Coronary artery (tissue), 2 donors: ENCODE results near the gene FICD.
A peak's percentile ranks its signal among the peaks of the same experiment; 100 is the strongest.

Experiments used
- DNase-seq: peaks from one replicate; pipeline ENCODE4 v3.0.0-alpha.2; 2017; ENCODE audit warnings: low spot score
- H3K27ac ChIP-seq, 2 donors: fragments of 200-600 bp; sonication (generic); one replicate each; pipeline ENCODE4 v1.5.1; 2016 to 2019
- H3K4me3 ChIP-seq: fragments of 200-600 bp; sonication (generic); 2 replicates; pipeline ENCODE4 v1.5.1; 2016; ENCODE audit warnings: mild to moderate bottlenecking, moderate library complexity
- TF ChIP-seq, protein P1 (sequence below): fragments of 200-600 bp; sonication (generic); IDR thresholded peaks from one replicate; pipeline ENCODE4 v1.5.1; 2019; ENCODE audit warnings: antibody characterized with exemption

Gene FICD

DNA sequence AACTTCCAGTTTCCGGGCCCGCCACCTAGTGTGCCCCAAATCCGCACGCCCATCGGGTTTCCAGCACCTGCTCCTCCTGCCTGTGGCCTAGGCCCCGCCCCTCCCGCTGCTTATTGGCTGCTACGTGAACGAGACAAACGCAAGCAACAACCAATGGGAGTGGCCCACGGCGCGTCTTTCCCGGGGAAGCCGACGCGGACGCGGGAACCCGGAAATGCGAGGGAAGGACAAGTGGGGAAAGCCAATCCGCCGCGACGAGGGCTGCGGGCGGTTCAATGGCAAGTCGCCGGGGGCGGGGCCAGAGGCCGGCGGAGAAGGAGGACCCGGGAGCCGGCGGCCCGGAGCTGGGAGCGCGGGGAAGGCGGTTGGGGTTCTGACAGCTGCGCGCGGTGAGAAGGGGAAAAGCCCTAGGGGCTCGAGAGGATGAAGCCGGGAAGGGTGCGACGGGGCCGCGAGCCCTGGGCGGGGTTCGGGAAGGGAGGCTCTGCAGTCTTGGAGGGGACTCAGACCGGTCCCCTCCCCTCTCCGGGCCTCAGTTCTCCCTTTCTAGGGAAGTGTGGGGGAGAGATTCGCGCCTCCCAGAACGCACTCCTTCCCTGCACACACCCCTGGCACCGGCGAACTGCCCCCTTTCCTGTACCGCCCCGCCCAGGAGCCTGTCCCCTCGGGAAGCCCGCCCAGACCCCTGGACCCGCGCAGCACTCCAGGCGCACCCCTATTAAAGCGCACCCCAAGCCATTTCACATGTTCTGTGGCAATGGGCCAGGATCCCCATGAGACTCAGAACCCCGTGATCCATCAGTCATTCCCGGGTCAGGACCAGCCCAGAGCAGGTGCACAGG is at the start of gene FICD:
Gene FICD, plus strand, starts transcription at position 305 of the 842 bp plus-strand sequence. CDS start 1,696 bp downstream, outside the sequence.
- Histone ChIP-seq H3K27ac (peak within 1 kb of the TSS; percentile 60 to 78), H3K4me3 (peak within 1 kb of the TSS; percentile 75)
- TF ChIP-seq, protein P1, sequence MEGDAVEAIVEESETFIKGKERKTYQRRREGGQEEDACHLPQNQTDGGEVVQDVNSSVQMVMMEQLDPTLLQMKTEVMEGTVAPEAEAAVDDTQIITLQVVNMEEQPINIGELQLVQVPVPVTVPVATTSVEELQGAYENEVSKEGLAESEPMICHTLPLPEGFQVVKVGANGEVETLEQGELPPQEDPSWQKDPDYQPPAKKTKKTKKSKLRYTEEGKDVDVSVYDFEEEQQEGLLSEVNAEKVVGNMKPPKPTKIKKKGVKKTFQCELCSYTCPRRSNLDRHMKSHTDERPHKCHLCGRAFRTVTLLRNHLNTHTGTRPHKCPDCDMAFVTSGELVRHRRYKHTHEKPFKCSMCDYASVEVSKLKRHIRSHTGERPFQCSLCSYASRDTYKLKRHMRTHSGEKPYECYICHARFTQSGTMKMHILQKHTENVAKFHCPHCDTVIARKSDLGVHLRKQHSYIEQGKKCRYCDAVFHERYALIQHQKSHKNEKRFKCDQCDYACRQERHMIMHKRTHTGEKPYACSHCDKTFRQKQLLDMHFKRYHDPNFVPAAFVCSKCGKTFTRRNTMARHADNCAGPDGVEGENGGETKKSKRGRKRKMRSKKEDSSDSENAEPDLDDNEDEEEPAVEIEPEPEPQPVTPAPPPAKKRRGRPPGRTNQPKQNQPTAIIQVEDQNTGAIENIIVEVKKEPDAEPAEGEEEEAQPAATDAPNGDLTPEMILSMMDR: no peak
- DNase-seq: peak; percentile 100

GRCh38 chr12:108465417-108465816 is 49.7 kb upstream of the FICD start:
- DNase-seq: no peak
- TF ChIP-seq, protein P1: no peak
- H3K4me3 ChIP-seq: no peak overlapping the region

GRCh38 chr12:108468196-108468968 is 46.7 kb upstream of the FICD start:
- no peak overlapping the region for H3K4me3 ChIP-seq
- no peak overlapping the region for H3K27ac ChIP-seq
- TF ChIP-seq, protein P1: no peak
- DNase-seq: no peak

More at GRCh38 chr12:108465417-108465816, 49.7 kb upstream of the FICD start:
- no peak overlapping the region for H3K27ac ChIP-seq

DNA sequence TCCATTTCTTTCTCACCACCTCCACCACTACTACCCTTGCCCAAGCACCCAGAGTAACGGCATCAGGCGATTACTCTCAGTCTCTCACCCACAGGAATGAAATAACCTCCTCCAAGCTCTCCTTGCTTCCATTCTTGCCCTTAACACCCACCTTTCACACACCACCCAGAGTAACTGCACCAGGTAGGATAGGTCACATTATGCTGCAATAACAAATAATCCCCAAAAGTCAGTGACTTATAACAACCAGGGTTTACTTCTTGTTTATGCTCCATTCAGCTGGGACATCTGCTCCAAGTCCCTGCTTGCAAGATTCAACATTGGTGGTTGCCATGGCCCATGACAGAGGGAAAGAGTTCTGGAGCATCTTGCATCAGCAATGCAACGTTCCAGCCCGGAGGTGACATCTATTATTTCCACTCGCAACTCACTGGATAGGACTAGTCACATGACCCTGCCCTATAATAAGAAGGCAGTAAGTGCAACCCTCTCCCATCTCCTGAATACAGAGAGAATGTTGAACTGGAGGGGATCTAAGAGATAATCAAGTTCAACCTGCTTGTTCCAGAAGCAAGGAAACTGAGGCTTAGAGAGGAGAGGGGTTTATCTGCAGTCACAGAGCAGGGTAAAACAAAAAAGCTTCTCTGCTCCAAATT is 41.5 kb upstream of the FICD start:
- no peak for DNase-seq
- Histone ChIP-seq H3K27ac (no peak overlapping the region), H3K4me3 (no peak overlapping the region)
- TF ChIP-seq, protein P1: no peak

DNA sequence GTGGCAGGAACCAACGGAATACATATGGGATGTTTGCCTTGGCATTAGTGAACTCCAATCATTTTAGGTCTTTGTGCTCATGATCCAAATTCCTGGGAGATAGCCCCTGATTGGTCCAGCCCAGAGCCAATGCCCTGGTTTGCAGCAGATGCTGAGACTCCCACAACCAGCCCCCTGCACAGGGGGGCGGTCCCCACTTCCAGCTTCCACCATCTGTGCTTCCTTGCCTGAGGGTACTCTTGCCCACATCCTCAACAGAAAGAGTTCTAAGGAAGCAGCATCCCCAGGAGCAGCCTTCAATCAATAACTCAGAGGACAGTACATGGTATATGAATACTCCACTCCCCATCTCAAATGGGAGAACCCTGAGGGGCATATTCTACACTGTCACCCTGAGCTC is 39.7 kb upstream of the FICD start:
- Histone ChIP-seq H3K4me3 (no peak overlapping the region), H3K27ac (no peak overlapping the region)
- TF ChIP-seq, protein P1: no peak
- DNase-seq: no peak

- Histone ChIP-seq H3K4me3 (no peak overlapping the region), H3K27ac (no peak overlapping the region)
- TF ChIP-seq, protein P1: no peak
- DNase-seq: no peak
Measured at GRCh38 chr12:108477055-108477880, 37.8 kb upstream of the FICD start.
